OCI-LY7 (cell line): ENCODE data around the gene THRB. TPM values are rescaled to one million over a fixed set of nuclear protein-coding genes. Genes with fewer than 3 reads are reported as not detected.

Experiments
- BruUV-seq: library from RNA; stranded (reverse); fragments of 400-500 nt; replicated peaks from 2 replicates; lab custom pipeline; 2021; lab: Mats Ljungman, UMichigan
- CTCF ChIA-PET: fragments of 300-600 bp; sonication (Branson Sonifier 250); formaldehyde crosslinking; loops from one replicate; lab custom pipeline; 2022; ENCODE audit warnings: antibody characterized with exemption; ENCODE audit not compliant: unreplicated experiment; lab: Charles Lee
- POLR2A ChIA-PET: fragments of 300-600 bp; sonication (Branson Sonifier 250); formaldehyde crosslinking; loops from one replicate; lab custom pipeline; 2022; ENCODE audit warnings: antibody characterized with exemption; lab: Charles Lee
- DNase-seq: peaks from one replicate; pipeline ENCODE4 v3.0.0-alpha.2; 2015; ENCODE audit warnings: low spot score
- H2AFZ ChIP-seq: fragments of 200-600 bp; sonication (generic), shearing (Covaris generic); 2 replicates; pipeline ENCODE4 v1.6.1; 2014; ENCODE audit warnings: mild to moderate bottlenecking, antibody characterized with exemption, low read length, moderate library complexity
- H3K27ac ChIP-seq: fragments of 200-600 bp; sonication (generic); 2 replicates; pipeline ENCODE4 v1.5.1; 2014; ENCODE audit warnings: mixed run types, low read depth, mild to moderate bottlenecking, moderate library complexity, low read length, inconsistent platforms; ENCODE audit not compliant: poor library complexity, severe bottlenecking
- H3K36me3 ChIP-seq: fragments of 200-600 bp; sonication (generic); 2 replicates; pipeline ENCODE4 v1.6.1; 2014; ENCODE audit warnings: mild to moderate bottlenecking, antibody characterized with exemption, low read length, moderate library complexity, mixed read lengths; ENCODE audit not compliant: insufficient read depth
- H3K4me1 ChIP-seq: fragments of 200-600 bp; sonication (generic); 2 replicates; pipeline ENCODE4 v1.5.1; 2014; ENCODE audit warnings: mild to moderate bottlenecking, low read length; ENCODE audit not compliant: insufficient read depth, poor library complexity, severe bottlenecking
- H3K4me2 ChIP-seq: fragments of 200-600 bp; sonication (generic); 2 replicates; pipeline ENCODE4 v1.6.1; 2014; ENCODE audit warnings: mild to moderate bottlenecking, low read length
- H3K4me3 ChIP-seq: fragments of 200-600 bp; sonication (generic); 2 replicates; pipeline ENCODE4 v1.5.1; 2014; ENCODE audit warnings: mild to moderate bottlenecking, low read depth, low read length; ENCODE audit not compliant: poor library complexity, severe bottlenecking
- H3K79me2 ChIP-seq: fragments of 200-600 bp; sonication (generic); 2 replicates; pipeline ENCODE4 v1.6.1; 2016; ENCODE audit warnings: low read depth, mild to moderate bottlenecking, low read length, moderate library complexity, mixed read lengths; ENCODE audit not compliant: insufficient read depth
- H3K9me2 ChIP-seq: fragments of 200-600 bp; sonication (generic); 2 replicates; pipeline ENCODE4 v1.6.1; 2016; ENCODE audit warnings: mild to moderate bottlenecking, low read length, mixed read lengths; ENCODE audit not compliant: insufficient read depth
- H3K9me3 ChIP-seq: fragments of 200-600 bp; sonication (generic); 2 replicates; pipeline ENCODE4 v1.6.1; 2014; ENCODE audit warnings: mild to moderate bottlenecking, mixed run types, low read length, mixed read lengths
- H4K20me1 ChIP-seq: fragments of 200-600 bp; sonication (generic); 2 replicates; pipeline ENCODE4 v1.6.1; 2014; ENCODE audit warnings: mild to moderate bottlenecking, antibody characterized with exemption, low read length, moderate library complexity, mixed read lengths; ENCODE audit not compliant: insufficient read depth
- EZH2phosphoT487 ChIP-seq: fragments of 200-600 bp; sonication (generic); IDR thresholded peaks from 2 replicates; pipeline ENCODE4 v1.6.1; 2018; ENCODE audit warnings: low read depth, borderline replicate concordance, mild to moderate bottlenecking, mixed run types, antibody characterized with exemption, low read length, moderate library complexity, mixed read lengths
- intact Hi-C: fragments of 100-400 bp; cut with micrococcal nuclease; formaldehyde crosslinking; loops from one replicate; pipeline ENCODE4 v1.10.0; 2022; ENCODE audit not compliant: unreplicated experiment
- total RNA-seq, 2 experiments: library from RNA; depleted of rRNA in 1 of 2; stranded (reverse); fragments of >200 nt in 1 of 2; shearing (Covaris generic) in 1 of 2; gene quantifications; 2 replicates each; pipeline ENCODE4 v1.2.3, GENCODE V29; 2014 to 2022
- TF ChIP-seq, protein P1 (sequence below): fragments of 200-600 bp; sonication (generic); conservative IDR thresholded peaks from 2 replicates; pipeline ENCODE4 v1.5.1; 2014; ENCODE audit warnings: mild to moderate bottlenecking, antibody characterized with exemption, low read length, moderate library complexity, mixed read lengths

The THRB gene
- total RNA-seq, 2 experiments from 2014 or later: not detected

DNA sequence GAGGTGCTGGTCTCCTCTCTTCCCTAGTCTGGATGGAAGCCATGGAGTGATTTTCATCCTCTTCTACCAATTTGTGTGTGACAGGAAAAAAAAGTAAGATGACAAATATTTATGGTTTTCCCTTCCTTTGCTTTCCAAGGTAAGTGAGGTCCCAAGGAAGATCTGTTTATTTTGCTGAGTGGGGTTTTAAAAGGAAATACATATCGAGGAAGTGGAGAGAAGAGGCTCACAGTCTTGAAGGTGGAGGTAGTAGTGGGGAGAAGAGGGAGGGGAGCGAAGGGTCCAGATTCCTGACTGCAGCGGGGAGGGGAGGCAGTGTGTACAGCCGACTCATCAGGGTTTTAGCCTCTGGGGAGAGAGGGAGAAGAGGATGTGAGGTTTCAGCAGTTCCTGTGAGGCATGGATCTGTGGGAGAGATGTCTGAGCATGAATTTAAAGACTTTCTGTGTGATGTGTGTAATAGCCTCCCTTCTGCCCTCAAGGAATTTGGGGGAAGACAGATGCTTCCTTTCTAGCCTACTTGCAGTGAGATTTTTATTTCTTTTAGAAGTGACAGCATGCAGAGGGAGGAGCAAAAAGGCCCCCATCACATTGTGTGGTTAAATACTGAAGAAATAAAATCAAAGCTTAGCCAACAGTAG, 272.4 kb downstream of the THRB start:
- no peaks in the 10 kb centered on the region for H3K36me3 ChIP-seq
- H3K79me2 ChIP-seq: no peaks in the 10 kb centered on the region
- H3K9me2 ChIP-seq: no peaks in the 10 kb centered on the region
- ChIA-PET CTCF (no interaction called here), POLR2A (no interaction called here)
- H3K4me3 ChIP-seq: no peak overlapping the region
- no peak overlapping the region for H2AFZ ChIP-seq
- no TSS peak for BruUV-seq
- H3K4me2 ChIP-seq: no peak overlapping the region
- no peak for DNase-seq
- no peaks in the 10 kb centered on the region for H3K9me3 ChIP-seq
- H4K20me1 ChIP-seq: no peaks in the 10 kb centered on the region
- H3K4me1 ChIP-seq: no peaks in the 10 kb centered on the region
- no peak for TF ChIP-seq EZH2phosphoT487
- intact Hi-C loops: no loop called here
- no peak overlapping the region for H3K27ac ChIP-seq

GRCh38 chr3:24220859-24221657, 273.6 kb downstream of the THRB start:
- POLR2A ChIA-PET: no interaction called here
- TF ChIP-seq EZH2phosphoT487: no peak
- TF ChIP-seq, protein P1, sequence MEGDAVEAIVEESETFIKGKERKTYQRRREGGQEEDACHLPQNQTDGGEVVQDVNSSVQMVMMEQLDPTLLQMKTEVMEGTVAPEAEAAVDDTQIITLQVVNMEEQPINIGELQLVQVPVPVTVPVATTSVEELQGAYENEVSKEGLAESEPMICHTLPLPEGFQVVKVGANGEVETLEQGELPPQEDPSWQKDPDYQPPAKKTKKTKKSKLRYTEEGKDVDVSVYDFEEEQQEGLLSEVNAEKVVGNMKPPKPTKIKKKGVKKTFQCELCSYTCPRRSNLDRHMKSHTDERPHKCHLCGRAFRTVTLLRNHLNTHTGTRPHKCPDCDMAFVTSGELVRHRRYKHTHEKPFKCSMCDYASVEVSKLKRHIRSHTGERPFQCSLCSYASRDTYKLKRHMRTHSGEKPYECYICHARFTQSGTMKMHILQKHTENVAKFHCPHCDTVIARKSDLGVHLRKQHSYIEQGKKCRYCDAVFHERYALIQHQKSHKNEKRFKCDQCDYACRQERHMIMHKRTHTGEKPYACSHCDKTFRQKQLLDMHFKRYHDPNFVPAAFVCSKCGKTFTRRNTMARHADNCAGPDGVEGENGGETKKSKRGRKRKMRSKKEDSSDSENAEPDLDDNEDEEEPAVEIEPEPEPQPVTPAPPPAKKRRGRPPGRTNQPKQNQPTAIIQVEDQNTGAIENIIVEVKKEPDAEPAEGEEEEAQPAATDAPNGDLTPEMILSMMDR: no peak
- H2AFZ ChIP-seq: no peak overlapping the region
- no peaks in the 10 kb centered on the region for H3K79me2 ChIP-seq
- H3K36me3 ChIP-seq: no peaks in the 10 kb centered on the region
- intact Hi-C loops: no loop called here
- no peaks in the 10 kb centered on the region for H3K9me2 ChIP-seq
- CTCF ChIA-PET: no interaction called here
- H3K9me3 ChIP-seq: no peaks in the 10 kb centered on the region
- H3K4me1 ChIP-seq: no peaks in the 10 kb centered on the region
- no peak for DNase-seq
- H3K4me2 ChIP-seq: no peak overlapping the region
- BruUV-seq: no TSS peak
- no peak overlapping the region for H3K4me3 ChIP-seq
- H4K20me1 ChIP-seq: no peaks in the 10 kb centered on the region
- H3K27ac ChIP-seq: no peak overlapping the region

- TF ChIP-seq, protein P1: no peak
- no peak for TF ChIP-seq EZH2phosphoT487
- Histone ChIP-seq H3K4me3 (no peak overlapping the region), H3K9me2 (no peaks in the 10 kb centered on the region), H3K27ac (no peak overlapping the region), H3K4me2 (no peak overlapping the region), H3K9me3 (no peaks in the 10 kb centered on the region), H4K20me1 (no peaks in the 10 kb centered on the region), H3K79me2 (no peaks in the 10 kb centered on the region), H3K4me1 (no peaks in the 10 kb centered on the region), H3K36me3 (no peaks in the 10 kb centered on the region), H2AFZ (no peak overlapping the region)
- POLR2A ChIA-PET: no interaction called here
- BruUV-seq: no TSS peak
- intact Hi-C loops: no loop called here
- CTCF ChIA-PET: no interaction called here
- no peak for DNase-seq
These were observed 279.1 kb downstream of the THRB start for GRCh38 chr3:24215502-24215901.
